DMS153 treated with DMSO at 0.1 percent for 48 hours (cell line): ENCODE results near the gene ZBTB7A.

Experiments used
- DNase-seq: peaks from one replicate; lab custom pipeline; 2025; ENCODE audit not compliant: unreplicated experiment; lab: John Stamatoyannopoulos, UW

ZBTB7A gene

DNA sequence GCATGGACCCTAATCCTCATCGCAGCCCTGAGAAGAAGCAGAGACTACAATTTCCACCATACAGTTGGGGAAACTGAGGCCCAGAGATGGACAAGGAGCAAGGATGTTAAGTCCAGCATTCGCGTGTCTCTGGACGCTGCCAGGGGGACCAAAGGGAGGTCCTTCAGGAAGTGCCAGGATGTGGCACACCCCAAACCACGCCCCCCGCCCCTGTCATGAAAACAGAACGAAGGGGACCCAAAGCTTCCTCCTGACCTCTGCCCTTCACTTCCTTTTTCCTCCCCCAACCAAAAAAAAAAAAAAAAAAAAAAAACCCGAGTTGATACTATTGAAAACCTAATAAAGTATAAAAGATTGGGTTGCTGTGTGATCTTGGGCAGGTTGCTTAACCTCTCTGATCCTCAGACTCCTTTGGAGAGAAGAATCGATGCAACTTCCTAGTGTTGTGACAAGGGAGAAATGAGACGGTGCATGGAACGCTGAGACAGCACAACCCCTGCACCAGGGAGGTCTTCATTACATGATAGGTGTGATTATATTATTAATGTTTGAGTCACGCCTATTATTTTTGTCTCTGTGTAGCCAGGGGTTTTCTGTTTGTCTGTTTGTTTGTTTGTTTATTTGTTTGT lies 2.7 kb upstream of the ZBTB7A start:
- DNase-seq = no peak

DNA sequence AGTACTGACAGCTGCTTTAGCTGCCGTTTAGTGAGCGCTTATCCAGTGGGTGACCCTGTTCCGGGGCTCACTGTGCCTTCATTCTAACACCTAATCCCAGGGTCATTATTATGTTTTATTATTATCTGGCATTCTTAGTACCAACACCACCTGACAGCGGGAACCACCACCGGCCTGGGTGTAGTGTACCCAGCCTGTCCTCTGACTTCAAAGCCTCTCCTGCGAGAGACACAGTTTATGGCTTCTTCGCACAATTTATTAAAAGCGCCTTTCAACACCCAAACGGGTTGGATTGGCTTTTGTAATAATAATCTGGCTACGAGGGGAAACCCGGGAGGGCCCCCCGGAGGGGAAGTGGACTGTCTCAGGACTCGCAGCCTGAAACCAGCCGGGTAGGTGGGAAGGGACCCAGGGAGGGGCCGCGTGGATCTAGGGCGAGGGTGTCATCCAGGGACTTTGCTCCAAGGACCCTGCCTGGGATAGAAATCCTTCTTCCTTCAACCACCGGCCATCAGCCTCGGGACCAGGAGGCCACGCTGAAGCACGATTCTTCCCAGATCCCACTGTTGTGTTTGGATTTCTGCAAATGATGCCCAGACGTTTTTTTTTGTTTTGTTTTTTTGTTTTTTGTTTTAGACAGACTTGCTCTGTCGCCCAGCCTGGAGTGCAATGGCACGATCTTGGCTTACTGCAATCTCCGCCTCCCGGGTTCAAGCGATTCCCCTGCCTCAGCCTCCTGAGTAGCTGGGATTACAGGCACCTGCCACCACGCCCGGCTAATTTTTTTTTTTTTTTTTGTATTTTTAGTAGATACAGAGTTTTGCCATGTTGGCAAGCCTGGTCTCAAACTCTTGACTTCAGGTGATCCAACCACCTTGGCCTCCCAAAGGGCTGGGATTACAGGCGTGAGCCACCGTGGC lies 1.6 kb upstream of the ZBTB7A start:
- DNase-seq = no peak

DNA sequence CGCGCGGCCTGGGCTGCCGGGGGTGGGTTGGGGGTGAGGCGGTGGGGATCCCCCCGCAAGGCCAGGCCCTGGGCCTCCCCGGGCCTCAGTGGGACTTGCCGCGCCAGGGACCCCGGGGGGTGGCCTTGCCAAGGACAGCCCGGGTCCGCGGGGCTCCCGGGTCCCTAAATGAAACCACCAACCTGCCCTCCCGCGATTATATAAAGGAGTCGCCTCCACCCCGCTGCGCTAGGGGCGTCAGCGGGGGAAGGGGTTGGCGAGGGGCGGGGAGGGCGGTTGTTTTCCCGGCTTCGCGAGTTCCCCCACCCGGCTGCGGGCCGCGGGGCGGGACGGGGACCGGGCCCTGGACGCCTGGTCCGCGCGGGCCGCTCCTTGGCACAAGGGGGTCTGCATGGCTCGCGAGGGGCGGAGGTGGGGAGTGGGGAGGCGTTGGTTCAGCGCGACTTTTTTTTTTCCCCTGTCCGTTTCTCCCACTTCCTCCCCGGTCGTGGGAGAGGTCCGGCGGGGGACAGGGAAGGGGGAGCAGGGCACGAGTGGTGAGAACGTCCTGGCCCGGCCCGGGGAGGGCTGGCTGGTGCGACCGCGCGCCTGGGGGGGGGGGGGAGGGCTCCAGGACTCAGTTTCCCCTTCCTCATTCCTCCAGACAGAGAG lies 822 bp upstream of the ZBTB7A start:
- DNase-seq = no peak

DNA sequence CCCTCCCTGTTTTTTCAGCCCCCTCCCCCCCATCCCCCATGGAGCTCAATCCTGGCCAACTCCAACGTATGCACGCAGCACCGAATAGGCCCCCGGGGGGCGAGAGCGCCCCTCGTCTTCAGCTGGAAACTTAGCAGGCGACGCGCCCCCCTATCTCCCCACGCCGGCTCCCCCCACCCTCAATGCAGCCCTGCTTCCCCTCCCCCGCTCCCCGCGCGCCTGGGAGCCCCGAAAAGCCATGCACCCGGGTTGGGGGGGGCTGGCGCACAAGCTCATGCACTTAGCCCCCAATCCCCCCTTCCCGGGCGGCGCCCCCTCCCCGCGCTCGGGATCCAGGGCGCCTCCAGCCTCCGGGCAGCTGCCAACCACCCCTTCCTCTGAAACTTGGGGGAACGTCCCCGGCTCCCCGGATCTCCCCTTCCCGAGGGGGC lies 508 bp downstream of the ZBTB7A start:
- DNase-seq = no peak

DNA sequence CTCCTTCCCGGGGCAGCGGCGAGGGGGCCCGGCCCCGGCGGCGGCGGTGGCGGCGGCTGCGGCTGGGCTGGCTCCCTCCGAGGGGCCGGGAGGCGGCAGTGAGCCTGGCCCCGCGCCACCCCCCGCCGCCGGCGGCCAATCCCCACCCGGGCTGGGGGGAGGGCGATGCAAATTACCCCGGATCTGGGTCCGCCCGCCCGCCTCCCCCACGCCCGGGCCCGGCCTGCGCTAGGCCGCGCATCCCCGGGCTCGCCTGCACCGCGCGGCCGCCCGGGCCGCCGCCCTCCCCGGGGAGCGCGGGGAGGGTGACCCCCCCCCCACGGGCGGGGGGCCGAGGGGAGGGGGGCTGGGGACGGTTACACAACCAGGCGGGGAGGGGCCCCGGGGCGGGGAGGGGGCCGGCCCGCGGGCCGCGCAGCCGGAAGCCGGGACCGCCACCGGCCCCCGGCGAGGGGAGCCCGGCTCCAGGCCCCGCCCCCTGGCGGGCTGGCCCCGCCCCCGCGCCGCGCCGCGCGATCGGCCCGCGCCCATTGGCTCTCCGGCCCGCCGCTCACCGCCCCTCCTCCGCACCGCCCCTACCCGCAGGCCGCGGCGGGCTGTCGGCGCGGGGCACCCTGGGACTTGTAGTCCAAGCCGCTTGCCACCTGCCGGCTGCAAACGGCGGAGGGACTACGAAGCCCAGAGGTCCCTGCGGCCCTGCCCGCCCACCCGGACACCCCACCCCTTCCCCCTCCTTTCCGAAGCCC lies 1.1 kb downstream of the ZBTB7A start:
- DNase-seq = peak; percentile 79

DNA sequence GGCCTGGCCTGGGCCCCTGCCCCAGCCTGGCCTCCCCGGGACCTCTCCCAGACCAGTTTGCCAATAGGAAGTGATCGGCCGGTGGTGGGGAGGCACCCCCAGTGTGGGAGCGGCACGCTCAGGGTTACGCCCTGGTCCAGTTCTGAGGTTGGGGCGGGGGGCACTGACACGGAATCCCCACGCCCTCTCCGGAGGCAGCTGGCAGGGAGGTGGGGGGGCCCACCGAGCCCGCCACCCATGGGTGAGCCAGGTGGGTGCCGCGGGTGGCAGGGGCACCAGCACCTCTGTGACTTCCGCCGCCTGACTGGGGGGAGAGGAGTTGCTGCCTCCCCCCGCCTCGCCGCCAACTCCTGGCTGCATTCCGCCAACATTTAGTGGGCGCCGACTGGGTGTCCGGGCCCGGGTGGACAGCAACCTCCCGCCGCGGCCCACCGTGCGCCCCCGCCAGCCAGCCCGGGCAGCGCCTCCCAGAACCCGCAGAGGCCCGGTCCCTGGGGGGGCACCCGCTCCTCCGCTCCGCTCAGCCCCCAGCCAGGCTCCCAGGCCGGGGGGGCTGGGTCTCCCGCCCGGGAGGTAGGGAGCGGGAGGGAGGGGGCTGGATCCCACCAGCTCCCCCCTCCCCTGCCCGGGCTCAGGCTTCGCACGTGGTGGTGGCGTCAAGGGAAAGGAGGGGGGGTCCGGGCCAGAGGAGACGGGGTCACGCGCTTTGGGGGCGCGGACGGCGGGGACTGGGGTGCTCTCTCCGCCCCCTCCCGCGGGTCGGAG lies 2.0 kb downstream of the ZBTB7A start:
- DNase-seq = no peak

DNA sequence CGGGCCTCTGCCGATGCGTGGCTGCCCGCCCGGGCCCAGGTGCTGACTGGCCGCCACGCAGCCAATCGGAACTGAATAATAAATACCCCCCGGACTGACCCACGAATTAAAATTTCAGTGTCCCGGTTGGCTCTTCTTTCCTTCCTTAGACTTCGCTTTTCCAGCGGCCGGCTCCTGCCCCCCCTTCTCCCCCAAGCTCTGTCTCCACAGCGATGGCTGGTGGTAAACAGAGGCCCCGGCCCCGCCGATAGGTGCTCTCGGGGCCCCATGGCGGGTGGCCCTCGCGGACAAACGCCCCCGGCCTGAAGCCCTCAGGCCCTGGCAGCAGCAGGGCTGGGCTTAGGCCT lies 2.6 kb downstream of the ZBTB7A start:
- DNase-seq = no peak

DNA sequence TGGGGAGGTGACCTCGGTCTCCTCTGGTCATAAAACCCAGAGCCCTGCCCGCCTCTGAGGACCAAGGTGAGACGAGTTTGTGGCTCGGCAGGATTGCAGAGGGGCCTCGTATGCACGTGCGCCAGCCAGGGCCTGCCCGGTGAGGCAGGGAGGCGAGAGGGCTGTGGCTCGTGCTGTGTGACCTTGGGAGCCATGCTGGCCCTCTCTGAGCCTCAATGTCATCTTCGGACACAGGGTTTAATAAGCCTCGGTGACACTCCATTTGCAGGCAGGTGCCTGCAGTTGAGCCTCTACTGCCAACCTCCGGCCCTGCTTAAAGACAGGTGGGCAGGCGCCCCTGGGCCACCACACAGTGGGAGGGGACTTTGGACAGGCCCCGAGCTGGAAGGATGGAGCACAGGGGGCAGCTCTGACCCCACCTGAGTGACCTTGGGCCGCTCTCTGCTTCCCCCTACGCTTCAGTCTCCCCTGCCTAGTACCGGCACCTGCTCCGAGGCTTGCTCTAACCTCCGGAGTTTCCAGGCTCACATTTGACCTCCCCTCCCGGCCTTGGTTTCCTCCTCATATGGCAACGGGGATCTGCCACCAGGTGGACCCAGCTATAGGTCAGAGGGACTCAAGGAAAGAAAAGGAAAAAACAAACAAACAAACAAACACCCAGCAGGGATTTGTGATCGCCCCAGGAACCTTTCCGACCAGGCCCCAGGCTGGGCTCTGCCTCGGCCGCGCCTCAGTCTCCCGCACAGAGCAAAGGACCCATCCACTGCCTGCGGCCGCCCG lies 3.1 kb downstream of the ZBTB7A start:
- DNase-seq = no peak

DNA sequence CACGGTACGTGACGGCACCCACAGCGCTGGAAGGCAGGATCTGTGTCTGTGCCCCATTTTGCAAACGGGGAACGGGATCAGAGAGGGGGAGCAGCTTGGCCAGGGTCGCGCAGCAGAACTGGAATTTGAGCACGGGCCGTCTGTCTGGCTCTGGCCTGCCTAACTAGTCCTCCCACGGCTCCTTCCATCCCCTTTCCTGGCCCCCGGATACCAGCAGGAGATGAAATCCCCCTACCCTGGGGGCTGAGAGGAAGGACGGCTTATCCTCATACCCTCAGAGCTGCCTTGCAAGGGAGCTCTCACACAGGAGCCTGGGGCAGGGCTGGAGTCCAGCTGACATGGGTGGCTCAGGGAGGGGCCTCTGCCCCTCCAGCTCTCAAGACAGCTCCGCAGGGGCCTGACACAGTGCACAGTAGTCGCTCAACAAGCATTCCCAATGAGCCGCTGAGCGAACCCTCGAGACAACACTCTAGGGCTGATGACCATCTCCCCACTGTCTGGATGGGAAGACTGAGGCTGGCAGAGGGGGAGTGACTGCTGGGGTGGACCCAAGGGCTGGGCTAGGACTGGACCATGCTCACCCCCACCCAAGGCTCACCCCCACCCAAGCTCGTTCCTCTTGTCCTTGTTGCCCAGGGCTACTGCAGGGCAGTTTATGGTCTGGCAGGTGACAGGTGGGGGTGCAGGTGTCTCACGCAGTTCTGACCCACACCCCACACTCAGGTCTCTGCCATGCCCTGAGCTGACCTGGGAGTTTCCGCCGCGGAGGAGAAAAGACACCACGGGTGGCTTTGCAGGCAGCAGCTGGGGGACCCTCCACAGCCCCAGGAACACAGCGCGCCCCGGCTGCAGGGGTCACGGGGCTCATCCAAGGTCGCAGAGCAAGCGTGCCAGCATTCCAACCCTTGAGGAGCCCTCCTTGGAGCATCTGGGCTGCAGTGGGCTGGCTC lies 4.0 kb downstream of the ZBTB7A start:
- no peak for DNase-seq

DNA sequence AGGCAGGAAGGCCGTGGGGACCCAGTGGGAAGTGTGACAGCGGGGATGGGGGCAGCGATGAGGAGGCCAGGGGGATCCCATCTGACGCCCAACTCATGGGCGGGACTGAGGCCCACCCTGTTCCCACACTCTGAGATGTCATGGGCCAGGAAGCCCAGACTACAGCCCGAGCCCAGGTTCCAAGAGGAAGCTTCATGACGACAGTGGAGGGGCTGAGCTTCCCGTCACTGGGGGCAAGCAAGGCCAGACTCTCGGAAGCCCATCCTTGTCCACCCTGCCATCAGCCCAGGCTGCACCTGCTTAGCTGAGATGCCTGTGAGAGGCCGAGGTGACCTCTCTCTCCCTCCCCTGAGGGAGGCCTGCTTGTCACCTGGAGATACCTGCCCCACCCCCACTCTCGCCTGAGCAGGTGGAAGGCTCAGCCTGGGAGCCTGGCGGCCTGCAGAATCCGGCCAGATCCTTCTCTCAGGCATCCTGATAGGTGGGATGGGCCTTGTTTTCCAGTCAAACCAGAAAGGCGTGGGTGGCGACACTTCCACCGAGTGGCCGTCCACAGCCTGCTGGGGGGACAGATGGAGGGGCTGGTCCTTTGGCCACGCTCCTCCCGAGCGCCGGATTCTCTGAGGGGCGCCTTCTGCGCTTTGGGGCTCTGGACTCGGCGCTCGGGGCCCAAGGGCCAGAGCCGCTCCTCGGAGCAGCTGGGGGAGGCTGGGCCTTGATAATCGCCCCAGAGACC lies 4.8 kb downstream of the ZBTB7A start:
- DNase-seq = peak; percentile 40

DNA sequence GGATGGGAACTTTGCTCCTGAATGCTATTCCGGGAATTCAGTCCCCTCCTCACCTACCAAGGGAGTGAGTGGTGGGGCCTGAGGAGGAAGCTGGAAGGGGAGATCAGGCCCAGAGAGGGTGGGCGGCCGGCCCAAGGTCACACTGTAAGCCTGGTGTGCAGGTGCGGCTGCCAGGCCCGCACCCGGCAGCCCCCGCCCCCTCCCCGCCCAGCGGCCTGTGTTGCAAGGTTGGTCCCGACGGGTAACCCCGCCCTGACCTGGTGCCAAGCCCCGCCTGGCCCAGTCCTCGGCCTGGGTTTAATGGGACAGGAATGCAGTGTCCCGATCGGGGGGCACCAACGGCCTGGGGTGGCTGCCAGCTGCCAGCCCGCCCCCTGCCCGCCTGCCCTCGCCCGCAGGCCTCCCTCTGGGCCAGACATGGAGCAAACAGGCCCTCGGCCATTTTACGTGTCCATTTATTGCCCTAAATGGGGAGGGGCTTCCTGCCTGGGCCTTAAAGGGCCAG lies 5.5 kb downstream of the ZBTB7A start:
- DNase-seq = no peak

DNA sequence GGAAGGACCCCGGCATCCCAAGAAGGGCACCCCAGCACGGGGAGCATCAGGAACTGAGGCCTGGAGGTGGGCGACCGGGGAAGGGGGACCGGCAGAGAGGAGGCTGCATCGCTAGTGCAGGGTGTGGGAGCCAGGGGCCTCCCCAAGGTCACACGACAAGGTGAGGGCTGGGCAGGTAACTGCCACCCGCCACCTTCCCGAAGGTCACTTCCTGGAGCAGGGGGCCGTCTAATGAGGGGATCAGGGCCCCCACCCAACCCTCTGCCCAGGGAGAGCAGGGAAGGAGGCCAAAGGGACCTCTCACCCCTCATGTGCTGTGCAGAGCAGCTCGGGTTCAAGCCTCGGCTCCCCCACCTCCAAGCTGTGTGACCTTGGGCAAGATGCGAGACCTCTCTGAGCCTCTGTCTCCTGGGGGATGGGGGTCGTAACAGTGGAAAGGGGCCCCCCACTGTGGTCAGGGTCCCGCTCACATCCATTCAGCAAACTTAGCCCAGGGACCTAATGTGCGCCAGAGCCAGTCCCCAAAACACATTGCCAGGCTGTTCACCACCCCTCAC lies 6.0 kb downstream of the ZBTB7A start:
- no peak for DNase-seq

DNA sequence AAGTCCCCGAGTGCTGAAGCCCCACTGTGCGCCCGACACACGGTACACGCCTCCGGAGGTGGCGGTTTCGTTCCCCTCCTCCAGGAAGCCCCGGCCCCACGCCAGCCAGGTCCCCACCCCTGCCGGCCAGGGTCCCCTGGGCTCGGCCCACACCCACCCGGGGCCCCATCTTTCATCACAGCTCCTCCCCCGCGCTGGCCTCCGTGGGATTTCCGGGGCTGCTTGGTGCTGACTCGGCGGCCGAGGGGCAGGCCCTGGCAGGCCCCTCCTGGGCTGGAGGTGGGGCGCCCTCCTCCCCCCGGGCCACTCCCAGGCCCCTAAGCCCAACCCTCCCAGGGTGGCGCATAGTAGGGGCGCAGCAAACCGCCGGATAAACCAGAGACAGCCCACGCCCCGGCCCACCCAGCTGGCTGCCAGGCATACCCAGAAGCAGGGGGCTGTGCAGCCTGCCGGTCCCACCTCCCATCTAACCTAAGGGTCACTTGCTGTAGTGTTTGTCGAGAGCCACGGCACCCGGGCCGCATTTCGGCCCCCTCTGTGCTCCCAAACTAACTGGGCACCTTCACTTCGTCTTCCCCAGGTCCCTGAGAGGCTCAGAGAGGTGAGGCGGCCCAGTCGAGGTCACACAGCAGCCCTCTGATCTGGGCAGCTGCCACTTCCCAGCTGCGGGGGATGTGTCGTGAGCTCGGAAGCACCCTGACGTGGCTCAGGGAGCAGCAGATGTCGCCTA lies 6.6 kb downstream of the ZBTB7A start:
- no peak for DNase-seq

DNA sequence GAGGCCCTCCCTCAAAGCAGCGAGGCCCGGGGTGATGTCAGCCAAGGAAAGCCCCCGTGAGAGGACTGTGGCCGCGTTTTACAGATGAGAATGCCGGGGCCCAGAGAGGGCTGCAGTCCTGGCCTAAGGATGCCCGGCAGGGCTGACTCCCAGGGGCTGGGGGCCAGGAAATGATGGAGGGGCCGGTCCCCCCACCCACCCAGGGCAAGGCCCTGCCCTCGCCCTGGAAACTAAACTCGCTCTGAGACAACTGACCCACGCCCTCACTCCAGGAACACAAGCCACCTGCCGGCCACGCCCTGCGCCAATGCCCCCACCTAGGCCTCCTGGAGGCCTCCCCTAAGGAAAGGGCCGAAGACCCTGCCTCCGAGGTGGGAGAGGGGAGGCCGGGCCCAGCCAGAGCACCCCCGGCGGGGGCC lies 7.2 kb downstream of the ZBTB7A start:
- no peak for DNase-seq

DNA sequence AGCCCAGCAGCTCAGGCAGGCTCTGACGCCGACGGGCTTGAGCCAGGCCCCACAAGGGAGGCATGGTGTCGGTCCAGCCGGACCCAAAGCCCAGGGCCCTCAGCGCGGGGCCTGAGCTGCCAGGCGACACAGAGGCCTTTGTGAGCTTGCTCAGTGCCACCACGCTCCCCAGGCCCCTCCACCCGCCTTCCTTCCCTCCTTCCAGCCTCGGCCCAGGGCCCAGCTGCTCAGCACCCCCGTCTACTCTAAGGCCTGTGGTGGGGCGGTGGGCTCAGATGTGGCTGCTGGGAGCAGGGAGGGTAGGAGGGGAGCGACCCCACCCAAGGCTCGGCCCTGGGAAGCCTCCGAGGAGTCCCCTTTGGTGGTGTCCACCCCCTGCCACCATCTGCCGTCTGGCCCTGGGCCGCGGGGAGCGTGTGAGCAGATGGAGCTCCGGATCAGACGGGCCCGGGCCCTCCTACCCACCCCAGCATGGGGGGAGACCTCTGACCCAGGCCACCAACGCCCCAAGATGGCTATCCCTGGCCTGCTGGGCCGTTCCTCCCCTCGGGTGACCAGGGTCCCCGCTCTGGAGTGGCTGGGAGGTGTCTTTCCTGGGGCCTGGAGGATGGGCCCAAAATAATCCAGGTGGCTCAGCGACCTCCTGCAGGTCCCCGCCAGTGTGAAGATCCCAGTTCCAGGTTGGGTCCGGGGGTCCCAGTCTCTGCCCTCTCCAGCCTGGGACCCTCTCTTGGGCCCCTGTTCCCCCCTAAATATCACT lies 7.8 kb downstream of the ZBTB7A start:
- DNase-seq = no peak
